Colon (tissue), 2 donors: ENCODE measurements around the gene ARHGAP21.
A peak's percentile ranks its signal among the peaks of the same experiment; 100 is the strongest.

Experiments
- FAIRE-seq: peaks from 2 replicates; lab custom pipeline; 2012; peaks lifted over from hg19 to GRCh38; lab: Jason Lieb, UNC
- donor health status: control.
- donor health status: control.

ARHGAP21 gene

GRCh38 chr10:24722676-24723385 is 856 bp downstream of the ARHGAP21 start:
- no peak for FAIRE-seq

- no peak for FAIRE-seq
Measured at GRCh38 chr10:24722131-24722675, 1.5 kb downstream of the ARHGAP21 start.

- FAIRE-seq, result no peak
Measured at GRCh38 chr10:24721229-24722106, 2.2 kb downstream of the ARHGAP21 start.

GRCh38 chr10:24720096-24720495 is 3.6 kb downstream of the ARHGAP21 start:
- FAIRE-seq, result no peak

GRCh38 chr10:24718031-24718855 is 5.4 kb downstream of the ARHGAP21 start:
- no peak for FAIRE-seq

- FAIRE-seq, result no peak
Measured at GRCh38 chr10:24716295-24716694, 7.4 kb downstream of the ARHGAP21 start.

- peak; percentile 74 for FAIRE-seq
Measured at GRCh38 chr10:24715246-24715769, 8.4 kb downstream of the ARHGAP21 start.

GRCh38 chr10:24713086-24713485 is 10.6 kb downstream of the ARHGAP21 start:
- no peak for FAIRE-seq

- FAIRE-seq, result no peak
Measured at GRCh38 chr10:24711465-24711864, 12.2 kb downstream of the ARHGAP21 start.

GRCh38 chr10:24708081-24708480 is 15.6 kb downstream of the ARHGAP21 start:
- no peak for FAIRE-seq

GRCh38 chr10:24707445-24707844 is 16.2 kb downstream of the ARHGAP21 start:
- no peak for FAIRE-seq

GRCh38 chr10:24706479-24707118 is 17.1 kb downstream of the ARHGAP21 start:
- FAIRE-seq, result no peak

- no peak for FAIRE-seq
Measured at GRCh38 chr10:24703700-24704099, 20.0 kb downstream of the ARHGAP21 start.

- no peak for FAIRE-seq
Measured at GRCh38 chr10:24701447-24701846, 22.2 kb downstream of the ARHGAP21 start.

- FAIRE-seq, result no peak
Measured at GRCh38 chr10:24700948-24701347, 22.7 kb downstream of the ARHGAP21 start.

- no peak for FAIRE-seq
Measured at GRCh38 chr10:24698270-24698669, 25.4 kb downstream of the ARHGAP21 start.

GRCh38 chr10:24697080-24697479 is 26.6 kb downstream of the ARHGAP21 start:
- no peak for FAIRE-seq

GRCh38 chr10:24695452-24695851 is 28.2 kb downstream of the ARHGAP21 start:
- FAIRE-seq, result no peak

- no peak for FAIRE-seq
Measured at GRCh38 chr10:24694086-24694485, 29.6 kb downstream of the ARHGAP21 start.

- no peak for FAIRE-seq
Measured at GRCh38 chr10:24690961-24691512, 32.6 kb downstream of the ARHGAP21 start.

- FAIRE-seq, result no peak
Measured at GRCh38 chr10:24685958-24686540, 37.6 kb downstream of the ARHGAP21 start.
